Left renal cortex interstitium (tissue), 4 donors: ENCODE results near the gene ZFYVE21. TPM values are rescaled to one million over a fixed set of nuclear protein-coding genes. Genes with fewer than 3 reads are reported as not detected.
"Not testable (repeated sequence)": the region's sequence is repeated elsewhere in the genome, so short reads cannot be mapped to it uniquely, and the experiment has no call there.

Experiments used
- DNase-seq, 4 donors: peaks; one replicate each; pipeline ENCODE4 v3.0.0-alpha.2; 2013; ENCODE audit warnings: low read depth in 4 of 4, low spot score in 2 of 4, missing footprints in 1 of 4
- polyA plus RNA-seq, 4 donors: library from polyadenylated mRNA; unstranded; fragments of 120-200 nt; gene quantifications; one replicate each; pipeline ENCODE4 v1.2.1, GENCODE V29; 2013; ENCODE audit not compliant: insufficient read length in 4 of 4

Gene ZFYVE21
- polyA plus RNA-seq, 4 donors: 49.0 to 59.6 (median 59.0) TPM

DNA sequence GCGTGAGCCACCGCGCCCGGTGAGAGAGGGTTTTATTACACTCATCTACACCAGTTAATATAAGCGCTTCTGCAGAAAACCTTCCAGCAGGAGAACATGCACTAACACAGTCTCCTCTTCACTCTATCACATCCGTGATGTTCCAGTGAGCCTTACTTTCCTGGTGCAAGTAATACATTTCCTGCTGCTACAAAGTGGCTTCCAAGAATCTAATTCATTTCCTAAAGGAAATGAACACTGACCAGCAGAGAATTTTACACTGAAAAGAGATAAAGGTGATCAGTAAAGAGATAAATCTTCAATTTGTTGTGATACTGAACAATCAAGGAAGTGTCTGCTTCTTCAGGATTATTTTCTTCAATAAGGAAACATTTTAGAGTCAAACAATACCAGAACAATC lies 39.5 kb downstream of the ZFYVE21 start:
- no peak for DNase-seq

DNA sequence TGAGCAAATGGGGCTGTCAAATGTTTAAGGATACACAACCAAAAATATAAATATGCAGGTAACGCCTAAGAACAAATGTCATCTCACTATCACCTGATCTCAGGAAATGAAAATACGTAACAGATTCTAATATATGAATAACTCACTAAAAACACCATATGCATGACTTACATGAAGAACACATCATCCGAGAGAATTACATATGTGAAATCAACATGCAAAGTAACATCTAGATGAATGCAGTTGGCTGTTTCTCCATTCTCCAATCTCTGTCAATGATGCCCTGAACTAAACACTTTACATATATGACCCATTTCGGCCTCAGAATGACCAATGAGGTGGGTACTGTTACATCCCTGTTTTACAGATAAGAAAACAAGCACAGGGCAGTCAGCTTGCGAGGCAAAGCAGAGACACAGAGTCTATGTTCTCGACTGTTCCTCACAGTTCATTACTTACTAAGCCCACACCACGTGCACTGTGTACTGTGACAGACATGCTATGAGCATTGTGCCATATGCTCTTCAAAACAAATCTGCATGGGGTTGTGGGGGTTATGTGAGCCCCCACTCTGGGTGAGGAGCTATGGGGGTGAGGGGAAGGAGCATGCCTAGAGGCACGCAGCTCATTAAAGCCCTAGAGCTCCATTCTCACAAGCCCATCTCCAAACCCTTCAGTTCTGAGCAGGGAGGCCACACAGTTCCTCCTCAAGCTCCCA lies 42.6 kb downstream of the ZFYVE21 start:
- no peak for DNase-seq

DNA sequence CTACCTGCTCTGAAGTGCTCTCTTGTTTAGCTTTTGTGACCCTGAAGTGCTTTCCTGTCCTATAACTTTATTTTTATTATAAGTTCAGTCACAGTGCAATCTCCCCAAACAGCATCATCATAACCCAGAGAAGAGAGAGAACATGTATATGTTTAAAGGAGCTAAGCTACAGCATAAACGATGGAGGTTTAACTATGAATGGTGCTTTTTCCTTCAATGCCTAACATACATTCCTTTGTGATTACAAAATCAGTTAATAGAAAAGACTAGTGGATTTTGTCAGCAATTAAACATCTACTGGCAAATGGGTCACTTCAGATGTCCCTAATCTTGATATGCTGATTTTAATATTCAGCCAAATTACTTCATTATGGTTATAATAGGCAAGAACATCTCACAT lies 46.4 kb downstream of the ZFYVE21 start:
- DNase-seq: no peak

DNA sequence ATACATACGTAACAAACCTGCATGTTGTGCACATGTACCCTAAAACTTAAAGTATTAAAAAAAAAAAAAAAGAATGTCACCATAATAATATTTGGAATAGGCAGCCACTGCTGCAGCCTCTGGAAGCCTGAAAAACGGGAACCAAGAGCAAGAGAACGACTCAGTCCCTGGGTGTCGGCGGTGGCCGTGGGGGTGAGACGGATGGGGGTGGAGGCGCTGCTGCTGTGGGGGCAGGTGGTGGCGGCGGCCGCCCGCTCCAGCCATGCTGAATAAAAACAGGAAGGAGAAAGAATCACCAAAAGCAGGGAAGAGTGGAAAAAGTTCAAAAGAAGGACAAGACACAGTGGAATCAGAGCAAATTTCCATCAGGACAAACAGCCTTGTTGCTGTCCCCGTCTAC lies 46.9 kb downstream of the ZFYVE21 start:
- no peak for DNase-seq

DNA sequence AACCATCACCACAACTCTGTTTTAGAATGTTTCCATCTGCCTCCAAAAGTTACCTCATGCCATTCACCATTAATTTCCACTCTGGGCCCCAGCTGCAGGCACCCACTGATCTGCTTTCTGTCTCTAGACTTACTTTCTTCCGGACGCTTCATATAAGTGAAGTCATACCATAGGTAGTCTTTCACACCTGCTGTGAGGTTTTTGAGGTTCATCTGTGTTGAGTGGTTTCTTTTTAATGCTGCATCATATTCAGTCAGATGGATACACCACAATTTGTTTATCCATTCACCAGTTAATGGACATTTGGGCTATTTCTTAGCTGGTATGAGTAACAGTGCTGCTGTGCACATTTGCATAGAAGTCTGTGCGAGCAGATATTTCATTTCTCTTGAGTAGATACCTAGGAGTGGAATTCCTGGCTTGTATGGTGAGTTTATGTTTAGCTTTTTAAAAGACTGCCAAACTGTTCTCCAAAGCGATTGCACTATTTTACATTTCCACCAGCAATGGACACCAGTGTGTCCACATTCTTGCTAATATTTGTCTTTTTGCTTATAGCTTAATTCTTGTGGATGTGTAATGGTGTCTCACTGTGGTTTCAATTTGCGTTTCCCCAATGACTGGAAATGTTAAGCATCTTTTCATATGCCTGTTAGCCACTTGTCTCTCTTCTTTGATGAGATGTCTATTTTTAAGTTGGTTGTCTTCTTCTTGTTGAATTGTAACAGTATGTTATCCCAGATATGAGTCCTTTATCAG lies 48.3 kb downstream of the ZFYVE21 start:
- no peak for DNase-seq

DNA sequence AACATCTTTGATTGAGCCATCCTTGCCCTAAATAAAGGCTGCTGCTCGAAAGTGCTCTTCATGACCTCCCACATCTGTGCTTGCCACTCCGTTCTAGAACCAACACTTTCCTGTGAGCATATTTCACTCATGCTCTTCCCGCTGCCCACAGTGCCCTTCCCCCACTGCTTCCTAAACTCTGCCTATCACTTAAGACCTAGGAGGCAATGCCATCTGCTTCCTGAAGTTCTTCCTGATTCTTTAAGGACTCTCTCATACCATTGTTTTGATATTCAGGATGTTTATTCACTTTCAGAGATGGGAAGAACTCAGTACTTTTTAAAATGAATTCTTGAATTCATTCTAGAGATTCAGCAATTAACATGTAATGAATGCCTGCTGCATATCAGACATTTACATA lies 49.9 kb downstream of the ZFYVE21 start:
- no peak for DNase-seq

DNA sequence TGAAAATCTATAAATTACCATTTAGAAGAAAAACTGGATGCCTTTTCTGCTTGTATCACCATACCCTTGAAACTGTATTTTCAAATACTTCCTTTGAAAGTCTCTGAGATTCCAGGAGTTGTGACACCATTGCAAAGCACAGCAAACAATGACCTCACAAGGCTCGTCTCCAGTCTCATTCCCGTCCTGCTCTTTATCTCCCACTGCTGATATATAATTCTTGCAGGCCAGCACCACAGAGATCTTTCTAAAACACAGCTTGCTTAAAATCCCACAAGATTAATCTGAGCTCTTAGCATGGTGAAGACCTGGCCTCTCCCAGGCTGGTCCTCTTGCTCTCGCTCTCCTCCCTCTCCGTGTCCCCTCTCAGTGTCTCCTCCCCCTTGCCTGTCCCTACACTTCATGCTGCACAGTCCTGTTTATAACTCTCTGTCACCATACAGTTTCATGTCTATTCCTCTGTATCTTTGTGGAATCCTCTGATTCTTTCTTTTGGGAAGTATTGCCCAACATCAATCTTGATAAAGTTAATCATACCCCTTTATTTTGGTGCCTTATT lies 51.8 kb downstream of the ZFYVE21 start:
- no peak for DNase-seq

DNA sequence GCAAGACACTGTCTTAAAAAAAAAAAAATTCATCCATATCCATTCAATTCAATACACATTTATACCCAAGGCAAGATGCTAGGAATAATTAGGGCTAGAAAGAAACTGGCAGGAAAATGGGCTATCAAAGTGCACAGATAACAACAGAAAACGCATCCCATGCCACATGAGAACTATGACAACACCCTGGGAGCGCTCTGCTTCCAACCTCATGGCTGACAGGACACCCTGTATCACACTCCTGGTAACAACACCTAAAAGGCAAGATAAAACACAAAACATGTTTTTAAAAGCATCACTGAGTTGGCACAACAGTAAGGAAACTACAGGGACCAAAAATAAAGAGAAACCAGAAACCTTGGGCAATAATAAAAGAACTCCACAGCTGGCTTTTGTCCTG lies 54.9 kb downstream of the ZFYVE21 start:
- DNase-seq: no peak

DNA sequence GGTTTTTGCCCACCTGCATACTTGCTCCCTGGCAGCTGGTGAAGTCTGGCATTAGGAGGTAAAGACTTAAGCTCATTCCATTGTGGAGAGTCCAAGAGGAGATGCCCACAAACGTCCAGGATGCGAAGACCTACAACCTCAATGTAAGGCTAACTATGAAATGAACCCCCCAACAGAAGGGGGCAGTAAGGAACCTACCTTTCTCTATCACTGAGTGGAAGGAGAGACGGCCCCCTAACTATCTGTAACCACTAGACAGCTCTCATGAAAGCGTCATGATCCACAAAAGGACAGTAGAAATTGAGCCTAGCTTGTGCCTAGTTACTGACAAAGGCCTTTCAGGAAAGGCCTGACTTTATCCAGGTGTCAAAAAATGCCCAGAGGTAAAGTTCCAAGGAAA lies 55.3 kb downstream of the ZFYVE21 start:
- no peak for DNase-seq

DNA sequence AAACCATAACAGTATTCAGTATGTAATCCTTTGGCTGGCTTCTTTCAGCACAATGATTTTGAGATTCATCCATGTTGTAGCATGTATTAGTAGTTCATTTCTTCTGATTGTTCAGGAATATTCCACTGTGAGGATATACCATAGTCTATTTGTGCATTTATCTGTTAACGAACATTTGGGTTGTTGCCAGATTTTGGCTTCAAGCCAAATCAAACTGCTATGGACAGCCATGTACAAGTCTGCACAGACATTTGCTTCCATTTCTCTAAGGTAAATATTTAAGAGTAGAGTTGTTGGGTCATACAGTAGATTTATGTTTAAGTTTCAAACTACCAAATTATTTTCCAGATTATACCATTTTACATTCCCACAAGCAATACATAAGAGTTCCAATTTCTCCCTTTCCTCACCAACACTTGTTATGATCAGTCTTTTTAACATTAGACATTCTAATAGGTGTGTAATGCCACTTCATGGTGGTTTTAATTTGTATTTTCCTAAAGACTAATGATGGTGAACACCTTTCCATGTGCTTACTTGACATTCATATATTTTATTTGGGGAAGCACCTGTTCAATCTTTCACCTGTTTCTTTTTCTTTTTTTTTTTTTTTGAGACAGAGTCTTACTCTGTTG lies 56.6 kb downstream of the ZFYVE21 start:
- DNase-seq: no peak

DNA sequence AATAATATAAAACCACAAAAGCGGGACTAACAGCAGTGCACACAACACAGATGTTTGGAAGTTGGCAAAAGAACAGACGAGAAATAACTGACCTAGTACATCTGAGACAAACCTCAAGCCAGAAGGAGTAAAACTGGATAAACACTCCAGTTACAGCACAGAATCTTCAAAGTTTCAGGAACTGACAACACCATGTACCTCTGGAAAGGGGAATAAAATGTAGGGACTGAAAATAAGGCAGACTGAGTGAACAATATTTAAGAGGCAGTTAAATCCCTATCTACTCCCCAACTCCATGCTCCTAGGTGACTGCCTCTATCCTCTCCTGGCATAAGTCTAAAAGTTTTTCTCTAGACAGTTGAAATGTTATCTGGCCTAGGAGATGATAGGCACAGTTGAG lies 57.9 kb downstream of the ZFYVE21 start:
- DNase-seq: no peak

DNA sequence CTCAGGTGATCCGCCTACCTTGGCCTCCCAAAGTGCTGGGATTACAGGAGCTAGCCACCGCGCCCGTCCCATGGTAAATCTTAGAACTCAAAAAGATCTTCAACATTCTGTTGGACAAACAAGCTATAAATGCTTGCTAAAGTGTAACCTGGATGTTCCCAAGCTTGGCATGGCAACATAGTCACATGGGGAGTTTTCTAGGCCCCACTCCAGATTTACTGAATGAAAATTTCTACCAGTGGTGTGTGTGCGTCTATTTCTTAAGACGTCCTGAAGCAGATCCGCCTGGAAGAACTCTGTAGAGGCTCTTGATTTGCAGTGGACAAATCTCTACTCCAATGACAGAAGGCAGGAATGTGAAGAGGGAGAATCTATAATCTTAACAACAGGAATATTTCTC lies 59.9 kb downstream of the ZFYVE21 start:
- DNase-seq: no peak

DNA sequence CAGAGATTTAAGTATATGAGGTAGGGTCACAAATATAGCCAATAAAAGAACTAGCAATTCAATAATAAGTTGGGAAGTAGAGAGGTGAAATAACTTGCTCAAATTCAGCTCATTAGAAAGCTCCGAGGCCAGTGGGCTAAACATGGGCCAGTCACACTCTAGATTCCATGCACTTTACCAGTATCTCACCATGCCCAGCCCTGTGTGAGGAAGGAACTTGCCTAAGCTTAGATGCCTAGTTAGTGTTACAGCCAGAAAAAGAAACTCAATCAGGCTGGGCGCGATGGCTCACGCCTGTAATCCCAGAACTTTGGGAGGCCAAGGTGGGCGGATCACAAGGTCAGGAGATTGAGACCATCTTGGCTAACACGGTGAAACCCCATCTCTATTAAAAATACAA lies 60.7 kb downstream of the ZFYVE21 start:
- not testable (repeated sequence) for DNase-seq

DNA sequence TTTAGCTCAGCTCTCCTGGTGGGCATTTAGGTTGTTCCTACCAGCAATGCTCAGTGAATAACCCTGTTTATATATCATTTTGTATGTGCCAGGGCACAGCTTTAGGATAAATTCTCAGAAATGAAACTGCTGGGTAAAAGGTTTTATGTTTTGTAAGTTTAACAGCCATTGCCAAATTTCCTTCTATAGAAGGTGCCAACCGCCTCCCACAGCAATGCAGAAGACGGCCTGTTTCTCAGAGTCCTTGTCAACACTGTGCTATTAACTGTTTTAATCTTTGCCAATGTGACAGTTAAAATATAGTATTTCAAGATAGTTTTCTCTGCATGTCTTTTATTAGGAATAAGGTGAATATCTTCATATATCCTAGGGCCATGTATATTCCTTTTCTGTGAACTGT lies 66.8 kb downstream of the ZFYVE21 start:
- DNase-seq: no peak

Other genes starting within 250 kb of the ZFYVE21 start
- 100 to 1,000 TPM; 124 to 203 (median 154) TPM for gene CKB, start 193.0 kb upstream of the ZFYVE21 start, polyA plus RNA-seq
- 1 to 10 TPM; 6.0 to 9.8 (median 8.8) TPM for gene TRMT61A, start 186.6 kb upstream of the ZFYVE21 start, polyA plus RNA-seq
- 10 to 100 TPM; 26.6 to 31.4 (median 30.6) TPM for gene BAG5, start 153.2 kb upstream of the ZFYVE21 start, polyA plus RNA-seq
- gene COA8, start 152.8 kb upstream of the ZFYVE21 start, polyA plus RNA-seq: 10 to 100 TPM; 39.1 to 48.1 (median 44.2) TPM
- gene KLC1, start 86.6 kb upstream of the ZFYVE21 start, polyA plus RNA-seq: 100 to 1,000 TPM in 2 of 4 donors, 10 to 100 TPM in 2; 90.1 to 162 (median 126) TPM
- 10 to 100 TPM; 12.2 to 25.0 (median 17.6) TPM for gene XRCC3, start 359 bp upstream of the ZFYVE21 start, polyA plus RNA-seq
- 10 to 100 TPM; 26.0 to 41.4 (median 33.3) TPM for gene PPP1R13B, start 131.8 kb downstream of the ZFYVE21 start, polyA plus RNA-seq
- gene TDRD9, start 212.6 kb downstream of the ZFYVE21 start, polyA plus RNA-seq: 1 to 10 TPM; 1.5 to 3.0 (median 2.8) TPM
- not detected for gene RD3L, start 226.7 kb downstream of the ZFYVE21 start, polyA plus RNA-seq